Keratinocyte (primary cell): ENCODE measurements around the gene CDK2AP2. TPM values are rescaled to one million over a fixed set of nuclear protein-coding genes. Genes with fewer than 3 reads are reported as not detected.

ENCODE experiments used
- DNase-seq: peaks from one replicate; pipeline ENCODE4 v3.0.0-alpha.2; 2011; ENCODE audit warnings: low read depth, missing footprints, low spot score
- FAIRE-seq: peaks from 2 replicates; lab custom pipeline; 2011; peaks lifted over from hg19 to GRCh38; lab: Jason Lieb, UNC
- H2AFZ ChIP-seq: 2 replicates; pipeline ENCODE4 v1.6.0; 2012; ENCODE audit warnings: low read length, control low read depth, inconsistent platforms; ENCODE audit not compliant: control insufficient read depth
- H3K27ac ChIP-seq: 2 replicates; pipeline ENCODE4 v1.5.1; 2011; ENCODE audit warnings: low read length; ENCODE audit not compliant: control insufficient read depth, insufficient read depth
- H3K27me3 ChIP-seq: 3 replicates; pipeline ENCODE4 v1.6.0; 2011; ENCODE audit warnings: low read length; ENCODE audit not compliant: control insufficient read depth, insufficient read depth; ENCODE audit errors: extremely low read depth
- H3K36me3 ChIP-seq, 2 experiments: 2 replicates in 1 of 2; 3 replicates in 1 of 2; pipeline ENCODE4 v1.5.1; 2011; ENCODE audit warnings: low read length in 2 of 2, mild to moderate bottlenecking in 1 of 2; ENCODE audit not compliant: control insufficient read depth in 2 of 2, insufficient read depth in 2 of 2; ENCODE audit errors: extremely low read depth in 1 of 2
- H3K4me1 ChIP-seq: 3 replicates; pipeline ENCODE4 v1.5.1; 2011; ENCODE audit warnings: low read length; ENCODE audit not compliant: control insufficient read depth, insufficient read depth; ENCODE audit errors: extremely low read depth
- H3K4me2 ChIP-seq: 3 replicates; pipeline ENCODE4 v1.6.0; 2011; ENCODE audit warnings: low read depth, low read length; ENCODE audit not compliant: control insufficient read depth, insufficient read depth; ENCODE audit errors: extremely low read depth
- H3K4me3 ChIP-seq, 3 experiments: fragments of 200-600 bp in 1 of 3; sonication (generic) in 1 of 3; 2 replicates in 2 of 3; 3 replicates in 1 of 3; pipeline ENCODE4 v1.5.1; 2011 to 2016; ENCODE audit warnings: low read length in 3 of 3, mild to moderate bottlenecking in 3 of 3, control low read depth in 2 of 3, inconsistent platforms in 1 of 3, low read depth in 1 of 3, mixed read lengths in 1 of 3, mixed run types in 1 of 3, moderate library complexity in 1 of 3; ENCODE audit not compliant: control insufficient read depth in 2 of 3, insufficient read depth in 2 of 3; ENCODE audit errors: extremely low read depth in 1 of 3
- H3K79me2 ChIP-seq: 2 replicates; pipeline ENCODE4 v1.6.0; 2012; ENCODE audit warnings: low read length; ENCODE audit not compliant: control insufficient read depth, insufficient read depth
- H3K9ac ChIP-seq: 3 replicates; pipeline ENCODE4 v1.6.0; 2011; ENCODE audit warnings: low read length; ENCODE audit not compliant: control insufficient read depth, insufficient read depth; ENCODE audit errors: extremely low read depth
- H3K9me1 ChIP-seq: 3 replicates; pipeline ENCODE4 v1.6.0; 2011; ENCODE audit warnings: low read length; ENCODE audit not compliant: control insufficient read depth, insufficient read depth; ENCODE audit errors: extremely low read depth
- H3K9me3 ChIP-seq: 2 replicates; pipeline ENCODE4 v1.5.1; 2012; ENCODE audit warnings: low read depth, low read length; ENCODE audit not compliant: control insufficient read depth
- H4K20me1 ChIP-seq: 3 replicates; pipeline ENCODE4 v1.6.0; 2011; ENCODE audit warnings: low read length; ENCODE audit not compliant: control insufficient read depth, insufficient read depth; ENCODE audit errors: extremely low read depth
- EZH2 ChIP-seq: IDR thresholded peaks from one replicate; pipeline ENCODE4 v1.6.1; 2012; ENCODE audit warnings: inconsistent platforms, mild to moderate bottlenecking, low read length, moderate library complexity
- dilution Hi-C: fragments of 300-500 bp; cut with MboI; formaldehyde crosslinking; loops from one replicate; pipeline ENCODE4 v1.7.0; 2020; ENCODE audit warnings: low sequenced_read_pairs; ENCODE audit not compliant: extremely low pct_ligation_motif_present
- polyA plus RNA-seq, 5 experiments: library from polyadenylated mRNA; depleted of rRNA in 3 of 5; stranded (reverse) in 3 of 5; stranded (forward) in 1 of 5; unstranded in 1 of 5; fragments of >200 nt; gene quantifications; 1 replicate in 1 of 5; 2 replicates in 3 of 5; 3 replicates in 1 of 5; pipeline versions ENCODE4 v1.2.1 to v1.2.3, GENCODE V29; 2011 to 2012; ENCODE audit warnings: missing spikeins in 2 of 5, low read depth in 1 of 5, low replicate concordance in 1 of 5
- TF ChIP-seq, protein P1 (sequence below), 3 experiments: IDR thresholded peaks in 1 of 3; conservative IDR thresholded peaks in 1 of 3; optimal IDR thresholded peaks in 1 of 3; 2 replicates in 2 of 3; 3 replicates in 1 of 3; pipeline versions ENCODE3 to v1.5.1; 2011; ENCODE audit warnings: low read length in 3 of 3, mild to moderate bottlenecking in 3 of 3, moderate library complexity in 2 of 3, control low read depth in 1 of 3, inconsistent platforms in 1 of 3; ENCODE audit not compliant: insufficient read depth in 2 of 3; ENCODE audit errors: extremely low read depth in 1 of 3

CDK2AP2 gene
- polyA plus RNA-seq, 1 donor (not counting 4 experiments of a cell fraction or from before 2014, with no cell fraction given) = 9.7 TPM

DNA sequence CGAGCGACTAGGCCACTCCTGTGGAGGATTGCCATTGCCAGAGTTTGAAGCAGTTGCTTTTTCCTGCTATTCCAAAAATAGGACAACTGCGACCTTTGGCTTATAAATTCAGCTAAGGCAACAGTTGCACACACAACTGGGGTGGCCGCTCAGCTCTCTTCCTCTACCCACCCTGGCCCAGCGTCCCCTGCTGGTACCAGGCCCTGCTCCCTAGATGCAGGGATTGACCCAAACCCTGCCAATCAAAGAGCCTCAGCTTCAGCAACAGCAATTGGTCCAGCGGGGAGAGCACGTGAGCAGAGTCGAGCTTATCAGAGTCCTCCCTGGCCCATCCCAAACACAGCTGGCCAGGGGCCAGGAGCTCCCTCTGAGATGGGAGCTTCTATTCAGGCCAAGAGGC is 37.3 kb upstream of the CDK2AP2 start:
- Histone ChIP-seq H3K9ac (no peak overlapping the region), H3K27ac (no peak overlapping the region), H3K4me1 (peaks cover 3% of the 10 kb centered on the region), H4K20me1 (no peaks in the 10 kb centered on the region), H3K27me3 (no peaks in the 10 kb centered on the region), H3K4me3 (no peak overlapping the region), H3K36me3 (no peaks in the 10 kb centered on the region), H3K9me3 (no peaks in the 10 kb centered on the region), H3K9me1 (no peaks in the 10 kb centered on the region), H3K79me2 (no peaks in the 10 kb centered on the region), H3K4me2 (no peak overlapping the region), H2AFZ (no peak overlapping the region)
- DNase-seq = no peak
- no peak for TF ChIP-seq EZH2
- TF ChIP-seq, protein P1, sequence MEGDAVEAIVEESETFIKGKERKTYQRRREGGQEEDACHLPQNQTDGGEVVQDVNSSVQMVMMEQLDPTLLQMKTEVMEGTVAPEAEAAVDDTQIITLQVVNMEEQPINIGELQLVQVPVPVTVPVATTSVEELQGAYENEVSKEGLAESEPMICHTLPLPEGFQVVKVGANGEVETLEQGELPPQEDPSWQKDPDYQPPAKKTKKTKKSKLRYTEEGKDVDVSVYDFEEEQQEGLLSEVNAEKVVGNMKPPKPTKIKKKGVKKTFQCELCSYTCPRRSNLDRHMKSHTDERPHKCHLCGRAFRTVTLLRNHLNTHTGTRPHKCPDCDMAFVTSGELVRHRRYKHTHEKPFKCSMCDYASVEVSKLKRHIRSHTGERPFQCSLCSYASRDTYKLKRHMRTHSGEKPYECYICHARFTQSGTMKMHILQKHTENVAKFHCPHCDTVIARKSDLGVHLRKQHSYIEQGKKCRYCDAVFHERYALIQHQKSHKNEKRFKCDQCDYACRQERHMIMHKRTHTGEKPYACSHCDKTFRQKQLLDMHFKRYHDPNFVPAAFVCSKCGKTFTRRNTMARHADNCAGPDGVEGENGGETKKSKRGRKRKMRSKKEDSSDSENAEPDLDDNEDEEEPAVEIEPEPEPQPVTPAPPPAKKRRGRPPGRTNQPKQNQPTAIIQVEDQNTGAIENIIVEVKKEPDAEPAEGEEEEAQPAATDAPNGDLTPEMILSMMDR (optimal IDR thresholded peaks at IDR 0.05 in 1 of 3, IDR thresholded peaks at IDR 0.05 in 1 of 3, conservative IDR thresholded peaks at IDR 0.05 in 1 of 3; ENCODE audit: extremely low read depth in 1 of 3, insufficient read depth in 2 of 3, low read length in 3 of 3) = no peak
- FAIRE-seq = no peak
- dilution Hi-C loops = no loop called here

DNA sequence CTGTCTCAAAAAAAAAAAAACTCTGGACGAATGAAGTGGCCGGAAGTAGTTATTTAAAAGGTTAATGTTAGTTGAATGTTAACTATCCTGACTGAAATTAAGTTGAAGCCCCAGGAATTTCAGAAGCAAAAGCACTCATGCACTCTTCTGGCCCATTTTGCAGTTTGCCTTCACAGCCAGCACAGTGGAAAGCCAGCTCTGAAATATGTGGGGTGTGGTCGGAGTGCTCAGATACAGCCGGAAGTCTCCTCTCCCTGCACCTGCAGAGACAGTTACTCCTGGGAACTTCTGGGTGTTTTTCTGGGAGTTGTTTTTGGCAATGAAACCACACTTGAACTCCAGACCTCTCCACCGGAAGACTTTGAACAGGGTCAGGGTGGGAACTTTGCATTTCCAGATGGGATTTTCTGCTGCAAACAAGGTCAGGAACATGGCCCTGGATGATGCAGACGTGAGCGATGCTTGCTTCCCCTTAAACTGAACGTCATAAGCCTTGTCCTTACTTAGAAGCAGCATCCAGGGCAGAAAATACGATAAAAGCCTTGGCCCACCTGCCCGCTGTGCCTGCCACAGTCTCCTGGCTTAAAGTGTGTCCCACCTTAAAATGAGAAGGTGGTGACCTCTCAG is 36.8 kb upstream of the CDK2AP2 start:
- Histone ChIP-seq H3K9me3 (no peaks in the 10 kb centered on the region), H3K27ac (no peak overlapping the region), H3K4me1 (peaks cover 3% of the 10 kb centered on the region), H3K4me2 (no peak overlapping the region), H3K9me1 (no peaks in the 10 kb centered on the region), H2AFZ (no peak overlapping the region), H4K20me1 (no peaks in the 10 kb centered on the region), H3K9ac (no peak overlapping the region), H3K36me3 (no peaks in the 10 kb centered on the region), H3K27me3 (no peaks in the 10 kb centered on the region), H3K4me3 (no peak overlapping the region), H3K79me2 (no peaks in the 10 kb centered on the region)
- TF ChIP-seq EZH2 = no peak
- TF ChIP-seq, protein P1 (optimal IDR thresholded peaks at IDR 0.05 in 1 of 3, IDR thresholded peaks at IDR 0.05 in 1 of 3, conservative IDR thresholded peaks at IDR 0.05 in 1 of 3; ENCODE audit: extremely low read depth in 1 of 3, insufficient read depth in 2 of 3, low read length in 3 of 3) = no peak
- DNase-seq (no peak), FAIRE-seq (no peak)
- dilution Hi-C loops = no loop called here
